Type B pancreatic cell (in vitro differentiated cells): ENCODE measurements around the gene ADCY7. TPM values are rescaled to one million over a fixed set of nuclear protein-coding genes. Genes with fewer than 3 reads are reported as not detected.

Experiments used
- DNase-seq: peaks from one replicate; pipeline ENCODE4 v3.0.0; 2021; ENCODE audit warnings: mixed read lengths; ENCODE audit not compliant: unreplicated experiment; ENCODE audit errors: extremely low spot score
- H3K27ac Mint-ChIP-seq: 2 replicates; pipeline ENCODE4 v1.8.0; 2021; ENCODE audit warnings: mild to moderate bottlenecking, mixed read lengths
- H3K27me3 Mint-ChIP-seq: 2 replicates; pipeline ENCODE4 v1.8.0; 2021; ENCODE audit warnings: mixed read lengths
- H3K36me3 Mint-ChIP-seq: 2 replicates; pipeline ENCODE4 v1.8.0; 2021; ENCODE audit warnings: mixed read lengths
- H3K4me1 Mint-ChIP-seq: one replicate; pipeline ENCODE4 v1.8.0; 2021; ENCODE audit warnings: mixed read lengths; ENCODE audit not compliant: unreplicated experiment
- H3K4me3 Mint-ChIP-seq: 2 replicates; pipeline ENCODE4 v1.8.0; 2021; ENCODE audit warnings: mild to moderate bottlenecking, mixed read lengths
- H3K9me3 Mint-ChIP-seq: 2 replicates; pipeline ENCODE4 v1.8.0; 2021; ENCODE audit warnings: mixed read lengths
- total RNA-seq: library from RNA; stranded (reverse); gene quantifications from 2 replicates; pipeline ENCODE4 v1.2.1, GENCODE V29; 2021; ENCODE audit warnings: low replicate concordance
- TF ChIP-seq, protein P1 (sequence below): fragments of 200-600 bp; sonication (generic); conservative IDR thresholded peaks from 2 replicates; pipeline ENCODE4 v1.5.0; 2021; ENCODE audit warnings: antibody characterized with exemption, mild to moderate bottlenecking

ADCY7 gene
- total RNA-seq, 1 donor from 2014 or later: 16.8 TPM

DNA sequence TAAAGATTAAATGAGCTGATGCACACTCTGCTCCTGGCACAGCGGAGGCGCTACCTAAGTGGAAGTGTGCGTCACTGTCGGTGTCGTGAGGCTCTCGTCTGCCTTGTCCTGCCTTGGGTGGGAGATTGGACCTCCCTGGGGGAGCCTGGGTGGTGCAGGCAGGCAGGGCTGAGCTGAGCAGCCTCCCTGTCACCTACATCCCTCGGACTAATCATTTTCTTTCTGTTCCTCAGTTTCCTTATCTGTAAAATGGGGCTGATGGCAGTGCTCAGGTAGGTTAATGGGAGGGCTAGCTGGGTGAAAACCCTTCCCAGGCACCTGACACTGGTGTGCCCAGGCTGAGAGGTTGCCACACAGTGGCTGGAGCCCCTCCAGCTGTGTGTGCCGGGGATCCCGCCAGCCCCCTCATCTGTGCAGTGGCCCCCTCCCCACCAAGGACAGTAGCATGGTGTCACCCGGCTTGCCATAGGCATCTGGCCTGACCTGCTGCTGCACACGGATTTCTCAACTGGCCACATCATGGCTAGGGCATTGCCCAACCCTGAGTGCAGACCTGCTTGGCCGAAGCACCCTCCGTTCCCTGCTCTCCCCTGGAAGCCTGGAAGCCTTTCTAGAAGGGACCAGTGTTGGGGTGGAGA is 4.3 kb downstream of the ADCY7 start:
- no peaks in the 10 kb centered on the region for H3K9me3 Mint-ChIP-seq
- no peaks in the 10 kb centered on the region for H3K4me1 Mint-ChIP-seq
- DNase-seq: no peak
- TF ChIP-seq, protein P1, sequence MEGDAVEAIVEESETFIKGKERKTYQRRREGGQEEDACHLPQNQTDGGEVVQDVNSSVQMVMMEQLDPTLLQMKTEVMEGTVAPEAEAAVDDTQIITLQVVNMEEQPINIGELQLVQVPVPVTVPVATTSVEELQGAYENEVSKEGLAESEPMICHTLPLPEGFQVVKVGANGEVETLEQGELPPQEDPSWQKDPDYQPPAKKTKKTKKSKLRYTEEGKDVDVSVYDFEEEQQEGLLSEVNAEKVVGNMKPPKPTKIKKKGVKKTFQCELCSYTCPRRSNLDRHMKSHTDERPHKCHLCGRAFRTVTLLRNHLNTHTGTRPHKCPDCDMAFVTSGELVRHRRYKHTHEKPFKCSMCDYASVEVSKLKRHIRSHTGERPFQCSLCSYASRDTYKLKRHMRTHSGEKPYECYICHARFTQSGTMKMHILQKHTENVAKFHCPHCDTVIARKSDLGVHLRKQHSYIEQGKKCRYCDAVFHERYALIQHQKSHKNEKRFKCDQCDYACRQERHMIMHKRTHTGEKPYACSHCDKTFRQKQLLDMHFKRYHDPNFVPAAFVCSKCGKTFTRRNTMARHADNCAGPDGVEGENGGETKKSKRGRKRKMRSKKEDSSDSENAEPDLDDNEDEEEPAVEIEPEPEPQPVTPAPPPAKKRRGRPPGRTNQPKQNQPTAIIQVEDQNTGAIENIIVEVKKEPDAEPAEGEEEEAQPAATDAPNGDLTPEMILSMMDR: no peak
- no peaks in the 10 kb centered on the region for H3K27me3 Mint-ChIP-seq
- H3K4me3 Mint-ChIP-seq: no peak overlapping the region
- H3K27ac Mint-ChIP-seq: no peak overlapping the region
- no peaks in the 10 kb centered on the region for H3K36me3 Mint-ChIP-seq

DNA sequence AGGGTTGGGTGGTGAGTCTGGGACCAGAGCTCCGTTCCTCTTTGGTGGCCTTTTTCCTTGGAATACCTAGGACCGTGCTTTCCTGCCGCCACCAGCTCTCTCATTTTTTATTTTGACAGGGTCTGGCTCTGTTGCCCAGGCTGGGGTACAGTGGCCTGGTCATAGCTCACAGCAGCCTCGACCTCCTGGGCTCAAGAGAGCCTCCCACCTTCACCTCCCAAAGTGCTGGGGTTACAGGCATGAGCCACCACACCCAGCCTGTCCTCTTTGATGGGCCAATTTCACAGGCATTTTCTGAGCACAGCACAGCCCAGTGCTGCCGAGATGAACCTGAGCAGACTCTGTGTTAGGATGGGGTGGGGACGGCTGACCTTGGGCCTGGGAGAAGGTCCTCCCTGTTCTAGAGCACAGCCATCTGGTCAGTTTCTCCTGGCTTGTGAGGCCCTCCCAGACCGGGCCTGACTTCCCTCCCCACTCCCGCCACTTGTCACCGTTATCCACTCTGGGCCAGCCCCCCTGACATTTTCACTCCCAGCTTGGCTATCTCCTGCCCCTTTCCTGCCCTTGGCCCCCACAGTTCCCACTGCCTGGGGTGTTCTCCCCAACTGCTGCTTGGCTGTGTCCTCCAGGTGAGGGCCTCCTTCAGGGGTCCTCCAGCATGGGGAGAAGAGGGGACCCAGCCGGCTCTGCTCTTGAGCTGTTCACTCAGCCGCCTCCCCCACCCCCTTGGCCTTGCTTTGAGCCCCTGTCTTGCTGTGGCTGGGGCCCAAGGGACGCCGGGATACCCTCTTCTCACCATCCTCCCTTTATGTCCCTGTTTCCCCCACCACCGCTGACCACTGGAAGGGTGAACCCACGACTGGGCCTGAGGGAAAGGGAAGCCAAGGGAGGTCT is 5.0 kb downstream of the ADCY7 start:
- Mint-ChIP-seq H3K36me3 (no peaks in the 10 kb centered on the region), H3K9me3 (no peaks in the 10 kb centered on the region), H3K4me1 (no peaks in the 10 kb centered on the region), H3K27ac (no peak overlapping the region), H3K4me3 (no peak overlapping the region), H3K27me3 (no peaks in the 10 kb centered on the region)
- TF ChIP-seq, protein P1: no peak
- DNase-seq: no peak

DNA sequence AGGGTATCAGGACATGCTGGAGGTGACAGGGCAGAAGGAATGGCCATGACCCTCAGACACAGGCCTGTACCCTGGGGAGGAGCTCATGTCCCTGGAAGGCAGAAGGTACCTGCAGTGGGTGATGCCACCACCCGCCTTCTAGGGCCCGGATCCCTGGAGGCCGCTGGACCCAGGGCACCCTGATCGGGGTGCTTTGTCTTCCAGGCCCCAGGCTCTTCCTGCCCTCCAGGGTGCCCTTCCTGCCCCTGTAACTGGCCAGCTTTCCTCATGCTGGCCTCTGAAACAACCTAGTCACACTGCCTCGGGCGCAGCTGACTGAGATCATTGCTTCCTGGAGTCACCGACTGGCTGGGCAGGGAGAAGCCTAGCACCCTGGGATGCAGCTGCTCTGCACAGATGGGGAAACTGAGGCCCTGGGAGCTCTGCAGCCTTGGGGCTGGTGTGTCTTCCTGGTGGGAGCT is 5.8 kb downstream of the ADCY7 start:
- Mint-ChIP-seq H3K9me3 (no peaks in the 10 kb centered on the region), H3K4me1 (no peaks in the 10 kb centered on the region), H3K36me3 (no peaks in the 10 kb centered on the region), H3K27me3 (no peaks in the 10 kb centered on the region), H3K27ac (no peak overlapping the region), H3K4me3 (no peak overlapping the region)
- DNase-seq: no peak
- TF ChIP-seq, protein P1: no peak

DNA sequence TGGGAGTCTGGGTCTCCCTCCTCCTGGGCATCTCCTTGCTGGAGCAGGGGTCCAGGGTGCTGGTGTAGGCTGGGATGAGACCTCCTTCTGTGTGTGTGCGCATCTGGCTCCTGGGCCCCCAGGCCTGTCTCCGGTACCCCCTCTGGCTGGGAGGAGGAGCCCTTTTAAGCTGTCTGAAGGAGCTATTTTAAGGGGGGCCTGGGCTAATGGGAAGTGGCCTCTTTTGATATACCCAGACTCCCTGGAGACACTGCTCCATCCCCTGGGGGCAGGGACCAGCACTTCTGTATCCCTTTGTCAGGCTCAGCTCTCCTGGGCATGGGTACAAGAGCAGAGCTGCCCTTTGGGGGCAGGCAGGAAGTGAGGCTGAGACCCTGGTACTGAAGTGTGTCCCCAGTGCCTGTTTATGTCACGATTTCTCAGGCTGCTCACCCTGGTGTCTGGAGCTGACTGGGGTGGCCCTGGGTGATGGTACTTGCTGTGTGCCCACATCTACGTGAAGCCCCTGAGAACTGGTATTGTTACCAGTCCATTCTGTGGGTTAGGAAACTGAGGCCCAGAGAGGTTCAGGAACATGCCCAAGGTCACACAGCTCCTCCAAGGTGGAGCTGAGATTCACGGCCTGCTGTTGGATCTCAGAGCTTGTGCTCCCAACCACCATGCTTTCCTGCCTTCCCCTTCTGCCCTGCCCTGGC is 6.5 kb downstream of the ADCY7 start:
- no peak for DNase-seq
- Mint-ChIP-seq H3K9me3 (no peaks in the 10 kb centered on the region), H3K4me3 (no peak overlapping the region), H3K4me1 (no peaks in the 10 kb centered on the region), H3K27me3 (no peaks in the 10 kb centered on the region), H3K36me3 (no peaks in the 10 kb centered on the region), H3K27ac (no peak overlapping the region)
- TF ChIP-seq, protein P1: no peak

DNA sequence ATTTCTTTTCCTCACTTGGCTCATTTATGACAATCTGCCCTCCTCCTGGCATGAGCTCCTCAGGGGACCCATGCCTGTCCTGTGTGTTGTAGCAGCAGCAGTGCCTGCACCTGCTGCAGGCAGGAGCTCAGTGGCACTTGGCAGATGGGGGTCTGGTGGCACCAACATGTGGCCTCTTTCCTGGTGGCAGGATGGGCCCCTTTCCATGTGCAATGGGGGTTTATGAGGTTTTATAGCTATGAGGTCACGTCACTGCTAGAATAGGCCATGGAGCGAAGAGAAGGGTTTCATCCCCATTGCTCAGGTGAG is 7.0 kb downstream of the ADCY7 start:
- no peak for DNase-seq
- TF ChIP-seq, protein P1: no peak
- Mint-ChIP-seq H3K4me1 (no peaks in the 10 kb centered on the region), H3K27me3 (no peaks in the 10 kb centered on the region), H3K4me3 (no peak overlapping the region), H3K36me3 (no peaks in the 10 kb centered on the region), H3K27ac (no peak overlapping the region), H3K9me3 (peaks cover 3% of the 10 kb centered on the region)
